ENCODE results near the gene SLC1A4. TPM values are rescaled to one million over a fixed set of nuclear protein-coding genes. Genes with fewer than 3 reads are reported as not detected.
A peak's percentile ranks its signal among the peaks of the same experiment; 100 is the strongest.

The SLC1A4 gene
- polyA plus RNA-seq, 1 of the 3 experiments (the other 2 are of a cell fraction): 4.4 TPM

DNA sequence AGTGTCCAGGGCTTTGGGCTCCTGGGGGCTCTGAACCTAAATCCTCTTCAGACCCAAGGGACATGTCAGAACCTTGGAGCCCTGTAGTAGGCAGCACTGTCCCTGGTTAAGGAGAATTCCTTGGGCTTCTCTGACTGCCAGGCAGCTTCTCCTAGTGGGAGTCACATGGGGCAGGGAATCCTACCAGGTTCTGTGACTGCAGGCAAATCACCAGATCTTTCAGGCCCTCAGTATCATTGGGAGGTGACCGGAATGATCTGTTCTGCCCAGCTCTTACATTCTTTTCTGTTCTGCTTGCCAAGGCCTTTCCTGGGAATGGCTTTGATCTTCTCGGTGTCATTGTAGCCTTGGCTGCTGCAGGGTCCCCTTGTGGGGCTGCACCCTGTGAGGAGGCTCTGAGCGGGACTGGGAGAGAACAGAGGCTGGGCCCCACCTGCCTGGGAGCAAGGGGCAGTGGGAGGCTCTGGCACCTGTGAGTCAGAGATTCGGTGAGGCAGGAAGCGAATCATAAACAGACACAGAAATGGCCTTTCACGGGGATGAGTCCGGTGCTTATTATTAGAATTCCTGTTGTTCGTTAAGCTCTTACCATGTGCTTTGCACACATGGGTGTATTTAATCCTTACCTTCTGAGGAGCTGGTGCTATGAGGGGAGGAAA is 81.1 kb downstream of the SLC1A4 start (continued):
- no peak for TF ChIP-seq YY1 (IDR thresholded peaks at IDR 0.05; ENCODE audit: low read depth)

DNA sequence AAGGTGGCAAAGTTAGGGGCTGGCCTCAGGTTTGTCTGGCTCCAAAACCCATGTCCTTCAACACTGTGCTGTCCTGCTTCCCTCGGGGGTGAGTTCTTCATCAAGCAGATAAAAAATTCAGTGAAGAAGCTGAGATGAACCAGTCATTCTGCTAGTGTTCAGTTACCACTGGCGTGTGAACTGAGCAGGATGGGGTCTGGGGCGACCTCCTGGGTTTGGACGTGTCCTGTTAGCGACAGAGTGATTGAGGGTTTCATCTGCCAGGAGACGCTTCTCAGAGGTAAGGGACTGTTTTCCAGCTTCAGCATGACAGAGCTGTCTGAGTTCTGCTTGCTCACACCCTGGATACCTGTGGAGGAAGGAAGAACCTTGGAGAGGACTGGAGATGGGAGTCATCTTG is 81.7 kb downstream of the SLC1A4 start:
- Histone ChIP-seq H3K9me2 (no peaks in the 10 kb centered on the region), H3K27ac (ENCODE audit: low read depth in 2 of 2, low read length in 1 of 2) (peak overlapping the region; percentile 63 to 72; a peak in 3 of 4 replicates), H3K4me3 (ENCODE audit: low read depth in 2 of 2, low read length in 1 of 2) (no peak overlapping the region), H3K27me3 (ENCODE audit: insufficient read depth) (no peaks in the 10 kb centered on the region), H4K20me1 (ENCODE audit: insufficient read depth) (peaks cover 7% of the 10 kb centered on the region; the same call in 1 of the 2 replicates), H3K9ac (peak overlapping the region; percentile 38; the same call in 1 of the 2 replicates), H3K9me3 (no peaks in the 10 kb centered on the region), H3K4me1 (ENCODE audit: control insufficient read depth in 1 of 2, insufficient read depth in 2 of 2, low read depth in 1 of 2, low read length in 1 of 2) (peaks cover 29 to 32% of the 10 kb centered on the region in 2 experiments; a peak in 3 of 4 replicates), H3K4me2 (peak overlapping the region; percentile 47), H3K36me3 (replicated peaks in 1 of 2; ENCODE audit: control insufficient read depth in 1 of 2, insufficient read depth in 2 of 2, low read length in 1 of 2) (peaks cover 46 to 51% of the 10 kb centered on the region in 2 experiments), H3K79me2 (ENCODE audit: insufficient read depth) (peaks cover 41% of the 10 kb centered on the region), H3F3A (replicated peaks; ENCODE audit: insufficient read depth) (peaks cover 20% of the 10 kb centered on the region), H2AFZ (ENCODE audit: low read depth) (no peak overlapping the region)
- CTCF ChIA-PET: interaction anchor here (0.9 to 1.3 kb wide), 3 partner anchors 13 to 138 kb away, joined by 3 read pairs; no protein-coding TSS in a partner anchor
- no peak for DNase-seq
- 86% methylated on average over 6 of the region's 6 CpGs for WGBS (ENCODE audit: low lambda C conversion rate)
- POLR2A ChIA-PET: no interaction called here
- TF ChIP-seq FOXJ3 (CRISPR knock-in tag; IDR thresholded peaks at IDR 0.05): no peak
- no peak for TF ChIP-seq POLR2AphosphoS5 (IDR thresholded peaks at IDR 0.05; ENCODE audit: low read depth, low read length)
- TF ChIP-seq NFIC (IDR thresholded peaks at IDR 0.05; ENCODE audit: borderline replicate concordance): no peak
- no peak for TF ChIP-seq RCOR1 (IDR thresholded peaks at IDR 0.05; ENCODE audit: low read length)
- TF ChIP-seq RFX5 (IDR thresholded peaks at IDR 0.05; ENCODE audit: low read length): no peak
- no peak for TF ChIP-seq JUND (IDR thresholded peaks at IDR 0.05)
- TF ChIP-seq, protein P1, sequence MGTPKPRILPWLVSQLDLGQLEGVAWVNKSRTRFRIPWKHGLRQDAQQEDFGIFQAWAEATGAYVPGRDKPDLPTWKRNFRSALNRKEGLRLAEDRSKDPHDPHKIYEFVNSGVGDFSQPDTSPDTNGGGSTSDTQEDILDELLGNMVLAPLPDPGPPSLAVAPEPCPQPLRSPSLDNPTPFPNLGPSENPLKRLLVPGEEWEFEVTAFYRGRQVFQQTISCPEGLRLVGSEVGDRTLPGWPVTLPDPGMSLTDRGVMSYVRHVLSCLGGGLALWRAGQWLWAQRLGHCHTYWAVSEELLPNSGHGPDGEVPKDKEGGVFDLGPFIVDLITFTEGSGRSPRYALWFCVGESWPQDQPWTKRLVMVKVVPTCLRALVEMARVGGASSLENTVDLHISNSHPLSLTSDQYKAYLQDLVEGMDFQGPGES (IDR thresholded peaks at IDR 0.05; ENCODE audit: low read depth, low read length): no peak
- no peak for TF ChIP-seq SMC3 (IDR thresholded peaks at IDR 0.05; ENCODE audit: low read depth, low read length)
- TF ChIP-seq MXI1 (IDR thresholded peaks at IDR 0.05; ENCODE audit: low read depth, low read length): no peak
- TF ChIP-seq, protein P2, sequence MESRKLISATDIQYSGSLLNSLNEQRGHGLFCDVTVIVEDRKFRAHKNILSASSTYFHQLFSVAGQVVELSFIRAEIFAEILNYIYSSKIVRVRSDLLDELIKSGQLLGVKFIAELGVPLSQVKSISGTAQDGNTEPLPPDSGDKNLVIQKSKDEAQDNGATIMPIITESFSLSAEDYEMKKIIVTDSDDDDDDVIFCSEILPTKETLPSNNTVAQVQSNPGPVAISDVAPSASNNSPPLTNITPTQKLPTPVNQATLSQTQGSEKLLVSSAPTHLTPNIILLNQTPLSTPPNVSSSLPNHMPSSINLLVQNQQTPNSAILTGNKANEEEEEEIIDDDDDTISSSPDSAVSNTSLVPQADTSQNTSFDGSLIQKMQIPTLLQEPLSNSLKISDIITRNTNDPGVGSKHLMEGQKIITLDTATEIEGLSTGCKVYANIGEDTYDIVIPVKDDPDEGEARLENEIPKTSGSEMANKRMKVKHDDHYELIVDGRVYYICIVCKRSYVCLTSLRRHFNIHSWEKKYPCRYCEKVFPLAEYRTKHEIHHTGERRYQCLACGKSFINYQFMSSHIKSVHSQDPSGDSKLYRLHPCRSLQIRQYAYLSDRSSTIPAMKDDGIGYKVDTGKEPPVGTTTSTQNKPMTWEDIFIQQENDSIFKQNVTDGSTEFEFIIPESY (IDR thresholded peaks at IDR 0.05; ENCODE audit: borderline replicate concordance, low read depth): no peak
- no peak for TF ChIP-seq RXRA (IDR thresholded peaks at IDR 0.05; ENCODE audit: borderline replicate concordance, low read depth)
- no peak for TF ChIP-seq RAD21 (IDR thresholded peaks at IDR 0.05; ENCODE audit: low read length)
- TF ChIP-seq TAF1 (IDR thresholded peaks at IDR 0.05; ENCODE audit: borderline replicate concordance, low read depth, low read length): no peak
- TF ChIP-seq, protein P3, sequence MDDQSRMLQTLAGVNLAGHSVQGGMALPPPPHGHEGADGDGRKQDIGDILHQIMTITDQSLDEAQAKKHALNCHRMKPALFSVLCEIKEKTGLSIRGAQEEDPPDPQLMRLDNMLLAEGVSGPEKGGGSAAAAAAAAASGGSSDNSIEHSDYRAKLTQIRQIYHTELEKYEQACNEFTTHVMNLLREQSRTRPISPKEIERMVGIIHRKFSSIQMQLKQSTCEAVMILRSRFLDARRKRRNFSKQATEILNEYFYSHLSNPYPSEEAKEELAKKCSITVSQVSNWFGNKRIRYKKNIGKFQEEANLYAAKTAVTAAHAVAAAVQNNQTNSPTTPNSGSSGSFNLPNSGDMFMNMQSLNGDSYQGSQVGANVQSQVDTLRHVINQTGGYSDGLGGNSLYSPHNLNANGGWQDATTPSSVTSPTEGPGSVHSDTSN (IDR thresholded peaks at IDR 0.05): no peak
- TF ChIP-seq, protein P4, sequence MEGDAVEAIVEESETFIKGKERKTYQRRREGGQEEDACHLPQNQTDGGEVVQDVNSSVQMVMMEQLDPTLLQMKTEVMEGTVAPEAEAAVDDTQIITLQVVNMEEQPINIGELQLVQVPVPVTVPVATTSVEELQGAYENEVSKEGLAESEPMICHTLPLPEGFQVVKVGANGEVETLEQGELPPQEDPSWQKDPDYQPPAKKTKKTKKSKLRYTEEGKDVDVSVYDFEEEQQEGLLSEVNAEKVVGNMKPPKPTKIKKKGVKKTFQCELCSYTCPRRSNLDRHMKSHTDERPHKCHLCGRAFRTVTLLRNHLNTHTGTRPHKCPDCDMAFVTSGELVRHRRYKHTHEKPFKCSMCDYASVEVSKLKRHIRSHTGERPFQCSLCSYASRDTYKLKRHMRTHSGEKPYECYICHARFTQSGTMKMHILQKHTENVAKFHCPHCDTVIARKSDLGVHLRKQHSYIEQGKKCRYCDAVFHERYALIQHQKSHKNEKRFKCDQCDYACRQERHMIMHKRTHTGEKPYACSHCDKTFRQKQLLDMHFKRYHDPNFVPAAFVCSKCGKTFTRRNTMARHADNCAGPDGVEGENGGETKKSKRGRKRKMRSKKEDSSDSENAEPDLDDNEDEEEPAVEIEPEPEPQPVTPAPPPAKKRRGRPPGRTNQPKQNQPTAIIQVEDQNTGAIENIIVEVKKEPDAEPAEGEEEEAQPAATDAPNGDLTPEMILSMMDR (IDR thresholded peaks at IDR 0.05): no peak
- no peak for TF ChIP-seq EP300 (IDR thresholded peaks at IDR 0.05; ENCODE audit: borderline replicate concordance in 1 of 2, low read depth in 1 of 2, low read length in 1 of 2)
- TF ChIP-seq, protein P5, sequence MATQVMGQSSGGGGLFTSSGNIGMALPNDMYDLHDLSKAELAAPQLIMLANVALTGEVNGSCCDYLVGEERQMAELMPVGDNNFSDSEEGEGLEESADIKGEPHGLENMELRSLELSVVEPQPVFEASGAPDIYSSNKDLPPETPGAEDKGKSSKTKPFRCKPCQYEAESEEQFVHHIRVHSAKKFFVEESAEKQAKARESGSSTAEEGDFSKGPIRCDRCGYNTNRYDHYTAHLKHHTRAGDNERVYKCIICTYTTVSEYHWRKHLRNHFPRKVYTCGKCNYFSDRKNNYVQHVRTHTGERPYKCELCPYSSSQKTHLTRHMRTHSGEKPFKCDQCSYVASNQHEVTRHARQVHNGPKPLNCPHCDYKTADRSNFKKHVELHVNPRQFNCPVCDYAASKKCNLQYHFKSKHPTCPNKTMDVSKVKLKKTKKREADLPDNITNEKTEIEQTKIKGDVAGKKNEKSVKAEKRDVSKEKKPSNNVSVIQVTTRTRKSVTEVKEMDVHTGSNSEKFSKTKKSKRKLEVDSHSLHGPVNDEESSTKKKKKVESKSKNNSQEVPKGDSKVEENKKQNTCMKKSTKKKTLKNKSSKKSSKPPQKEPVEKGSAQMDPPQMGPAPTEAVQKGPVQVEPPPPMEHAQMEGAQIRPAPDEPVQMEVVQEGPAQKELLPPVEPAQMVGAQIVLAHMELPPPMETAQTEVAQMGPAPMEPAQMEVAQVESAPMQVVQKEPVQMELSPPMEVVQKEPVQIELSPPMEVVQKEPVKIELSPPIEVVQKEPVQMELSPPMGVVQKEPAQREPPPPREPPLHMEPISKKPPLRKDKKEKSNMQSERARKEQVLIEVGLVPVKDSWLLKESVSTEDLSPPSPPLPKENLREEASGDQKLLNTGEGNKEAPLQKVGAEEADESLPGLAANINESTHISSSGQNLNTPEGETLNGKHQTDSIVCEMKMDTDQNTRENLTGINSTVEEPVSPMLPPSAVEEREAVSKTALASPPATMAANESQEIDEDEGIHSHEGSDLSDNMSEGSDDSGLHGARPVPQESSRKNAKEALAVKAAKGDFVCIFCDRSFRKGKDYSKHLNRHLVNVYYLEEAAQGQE (IDR thresholded peaks at IDR 0.05; ENCODE audit: low read depth, low read length): no peak
- no peak for TF ChIP-seq TCF12 (IDR thresholded peaks at IDR 0.05)
- TF ChIP-seq CHD2 (IDR thresholded peaks at IDR 0.05; ENCODE audit: low read length, partially characterized antibody): no peak
- no peak for TF ChIP-seq FOSL2 (IDR thresholded peaks at IDR 0.05; ENCODE audit: borderline replicate concordance, low read depth)

Data from SK-N-SH (cell line).